ENCODE measurements around the gene DENND1C.
A peak's percentile ranks its signal among the peaks of the same experiment; 100 is the strongest.
"Not testable (repeated sequence)": the region's sequence is repeated elsewhere in the genome, so short reads cannot be mapped to it uniquely, and the experiment has no call there.

Gene DENND1C

GRCh38 chr19:6452223-6452614 is 29.4 kb downstream of the DENND1C start:
- DNase-seq, result no peak

DNA sequence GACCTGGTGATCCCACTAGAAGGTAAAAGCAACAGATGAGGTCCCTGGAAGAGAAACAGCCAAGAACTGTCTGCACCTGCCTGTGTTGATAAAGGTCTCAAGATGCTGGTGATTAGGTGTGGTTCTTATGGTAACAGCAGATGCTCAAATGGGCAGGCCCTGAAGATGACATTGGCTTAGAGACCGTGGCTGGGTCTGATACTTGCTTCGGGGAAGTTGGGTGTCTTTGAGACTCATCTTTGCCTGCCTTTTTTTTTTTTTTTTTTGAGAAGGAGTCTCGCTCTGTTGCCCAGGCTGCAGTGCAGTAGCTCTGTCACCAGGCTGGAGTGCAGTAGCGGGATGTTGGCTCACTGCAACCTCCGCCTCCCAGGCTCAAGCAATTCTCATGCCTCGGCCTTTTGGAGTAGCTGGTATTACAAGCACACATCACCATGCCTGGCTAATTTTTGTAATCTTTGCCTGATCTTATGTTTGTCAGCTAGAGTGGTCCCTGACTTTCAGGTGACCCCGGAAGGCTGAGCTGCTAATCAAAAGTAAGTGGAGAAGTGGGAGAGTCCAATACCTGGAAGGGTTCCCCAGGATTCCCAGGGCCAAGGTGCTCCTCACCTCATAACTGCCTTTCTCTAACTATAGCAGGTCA is 29.9 kb downstream of the DENND1C start:
- no peak for DNase-seq

GRCh38 chr19:6450166-6450565 is 31.4 kb downstream of the DENND1C start:
- DNase-seq, result no peak

DNA sequence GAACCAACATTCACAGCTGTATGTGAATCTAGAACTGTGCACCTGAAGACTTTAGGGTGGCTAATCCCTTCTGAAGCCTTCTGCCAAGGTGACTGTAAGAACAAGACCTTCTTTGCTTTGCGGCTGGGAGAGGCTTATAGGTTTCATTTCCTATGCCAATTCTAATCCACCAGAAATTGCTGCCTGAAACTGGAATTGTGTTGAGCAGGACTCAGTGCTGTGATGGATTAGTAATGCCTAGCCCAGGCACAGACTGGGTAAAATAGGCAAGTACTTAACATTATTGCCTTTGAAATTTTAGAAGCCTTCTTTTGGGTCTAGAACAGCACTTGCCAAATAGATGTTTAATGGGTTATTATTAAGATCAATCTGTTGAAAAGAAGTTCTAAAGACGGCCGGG is 33.5 kb downstream of the DENND1C start:
- DNase-seq, result no peak

- no peak for DNase-seq
Measured at GRCh38 chr19:6446452-6446851, 35.1 kb downstream of the DENND1C start.

GRCh38 chr19:6443986-6444385 is 37.6 kb downstream of the DENND1C start:
- DNase-seq, result no peak

DNA sequence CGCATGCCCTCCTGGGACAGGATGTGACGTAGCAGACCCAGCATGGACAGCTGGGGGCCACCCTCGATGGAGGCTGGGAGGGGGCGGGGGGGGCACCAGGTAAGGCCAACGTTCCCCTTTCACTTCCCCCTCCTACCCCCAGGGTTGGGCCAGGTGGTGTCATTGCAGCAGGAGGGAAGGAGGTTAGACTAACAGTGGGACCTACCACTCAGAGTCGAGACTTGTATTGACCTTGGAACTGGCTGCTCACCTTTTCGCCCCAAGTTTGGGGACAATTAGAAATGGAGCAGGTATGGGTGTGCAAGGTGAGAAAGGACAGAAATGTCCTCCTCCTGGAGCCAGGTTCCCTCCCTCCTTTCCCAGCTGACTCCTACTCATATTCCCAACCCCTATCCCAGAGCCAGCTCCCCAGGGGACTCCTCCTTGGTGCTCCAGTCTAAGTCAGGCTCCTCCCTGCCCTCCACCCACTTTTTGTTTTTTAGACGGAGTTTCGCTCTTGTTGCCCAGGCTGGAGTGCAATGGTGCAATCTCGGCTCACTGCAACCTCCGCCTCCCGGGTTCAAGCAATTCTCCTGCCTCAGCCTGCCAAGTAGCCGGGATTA is 39.4 kb downstream of the DENND1C start:
- DNase-seq, result no peak

GRCh38 chr19:6440905-6441304 is 40.7 kb downstream of the DENND1C start:
- no peak for DNase-seq

DNA sequence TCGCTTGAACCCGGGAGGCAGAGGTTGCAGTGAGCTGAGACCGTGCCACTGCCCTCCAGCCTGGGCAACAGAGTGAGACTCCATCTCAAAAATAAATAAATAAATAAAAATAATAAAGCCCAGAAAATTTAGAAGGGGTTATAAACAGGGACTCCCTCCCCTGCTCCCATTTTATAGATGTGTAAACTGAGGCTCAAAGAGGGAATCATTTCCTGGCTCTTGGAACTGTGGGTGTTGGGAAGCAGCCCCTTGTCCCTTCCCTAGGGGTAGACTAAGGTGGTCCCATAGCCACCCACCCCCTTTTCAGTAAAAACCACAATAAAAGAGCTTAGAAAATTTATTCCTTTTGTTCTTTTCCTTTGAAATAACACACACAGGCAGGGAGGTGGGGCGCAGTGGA is 41.8 kb downstream of the DENND1C start:
- no peak for DNase-seq

- no peak for DNase-seq
Measured at GRCh38 chr19:6433663-6434062, 47.9 kb downstream of the DENND1C start, which contains the start of gene SLC25A41. Gene SLC25A41 (minus strand): TSS chr19:6433763. CDS start chr19:6433693, 70 bp downstream.

GRCh38 chr19:6433165-6433564 is 48.4 kb downstream of the DENND1C start:
- DNase-seq, result no peak

DNA sequence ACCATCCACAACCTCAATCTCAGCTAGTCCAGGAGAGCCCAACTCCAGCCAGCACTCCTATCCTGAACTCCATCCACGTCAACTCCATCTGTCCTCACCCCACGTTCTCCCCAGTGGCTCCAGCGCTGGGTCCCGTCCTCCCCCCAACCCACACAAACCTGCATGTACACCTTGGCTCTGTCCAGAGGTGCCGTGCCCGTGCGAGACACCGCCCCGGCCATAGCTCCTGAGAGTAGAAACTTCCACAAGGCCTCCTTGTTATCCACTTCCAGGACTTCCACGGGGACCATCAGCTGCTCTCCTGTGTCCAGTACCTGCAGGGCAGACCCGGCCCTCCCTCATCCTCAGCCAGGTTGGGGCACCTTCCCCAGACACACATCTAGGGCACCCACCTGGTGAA is 49.7 kb downstream of the DENND1C start:
- no peak for DNase-seq

- no peak for DNase-seq
Measured at GRCh38 chr19:6429419-6430221, 52.0 kb downstream of the DENND1C start.

- DNase-seq, result not testable (repeated sequence)
Measured at GRCh38 chr19:6428692-6429418, 52.7 kb downstream of the DENND1C start.

DNA sequence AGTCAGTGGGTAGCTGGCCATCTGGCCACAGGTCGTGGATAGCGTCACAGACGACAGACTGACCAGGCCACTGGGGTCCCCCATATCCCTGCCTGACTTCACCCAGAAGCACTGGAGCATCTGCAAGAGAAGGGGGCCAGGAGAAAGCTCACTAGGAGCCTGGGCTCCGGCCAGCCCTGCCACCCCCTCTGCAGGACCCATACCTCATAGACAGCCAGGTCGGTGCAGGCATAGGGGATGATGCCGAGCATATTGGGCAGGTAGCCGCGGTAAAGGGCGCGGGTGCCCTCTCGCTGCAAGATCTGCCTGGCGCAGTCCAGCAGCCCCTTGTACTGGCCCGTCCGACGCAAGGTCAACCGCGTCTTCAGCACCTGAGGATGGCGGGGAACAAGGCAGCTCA is 54.5 kb downstream of the DENND1C start:
- DNase-seq, result no peak

GRCh38 chr19:6425732-6426620 is 55.6 kb downstream of the DENND1C start:
- no peak for DNase-seq

DNA sequence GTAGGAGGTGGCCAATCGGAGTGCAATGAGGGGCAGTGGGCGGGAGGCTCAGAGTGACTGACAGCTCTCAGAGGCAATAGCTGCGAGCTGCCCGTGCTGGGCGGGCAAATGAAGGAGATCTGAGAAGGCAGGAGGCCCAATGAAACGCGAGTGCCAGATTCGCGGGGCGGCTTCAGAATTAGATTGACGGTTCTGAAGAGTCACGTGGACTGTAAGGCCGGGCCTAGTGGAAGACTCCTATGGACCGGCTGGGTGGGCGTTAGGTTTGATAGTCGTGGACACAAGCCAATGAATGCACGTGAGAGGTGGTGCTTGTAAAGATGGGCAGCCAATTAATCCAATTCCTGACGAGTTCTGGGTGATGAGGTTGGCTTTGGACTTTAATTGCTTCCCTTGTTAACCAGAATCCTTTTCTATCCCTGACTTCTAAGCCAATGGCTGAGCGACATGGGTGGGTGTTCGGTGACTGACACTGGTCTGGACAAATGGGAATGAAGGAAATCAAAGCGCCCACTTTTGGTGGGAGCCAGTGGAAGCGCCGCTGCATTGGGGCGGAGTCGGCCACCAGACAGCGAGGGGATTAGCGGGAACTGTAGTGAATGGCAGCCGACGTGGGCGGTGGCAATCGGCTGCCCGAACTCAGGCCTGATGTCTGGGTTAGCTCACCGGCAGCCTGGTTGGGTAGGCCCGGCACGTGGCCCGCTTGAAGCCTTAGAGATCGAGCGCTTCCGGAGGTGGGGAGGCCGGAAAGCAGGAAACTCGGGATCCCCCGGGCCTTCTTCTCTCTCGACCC is 56.5 kb downstream of the DENND1C start:
- DNase-seq, result peak; percentile 100

- no peak for DNase-seq
Measured at GRCh38 chr19:6424195-6424938, 57.2 kb downstream of the DENND1C start, which contains the start of gene KHSRP. Gene KHSRP (minus strand): TSS chr19:6424811. CDS start chr19:6424701, 110 bp downstream.

DNA sequence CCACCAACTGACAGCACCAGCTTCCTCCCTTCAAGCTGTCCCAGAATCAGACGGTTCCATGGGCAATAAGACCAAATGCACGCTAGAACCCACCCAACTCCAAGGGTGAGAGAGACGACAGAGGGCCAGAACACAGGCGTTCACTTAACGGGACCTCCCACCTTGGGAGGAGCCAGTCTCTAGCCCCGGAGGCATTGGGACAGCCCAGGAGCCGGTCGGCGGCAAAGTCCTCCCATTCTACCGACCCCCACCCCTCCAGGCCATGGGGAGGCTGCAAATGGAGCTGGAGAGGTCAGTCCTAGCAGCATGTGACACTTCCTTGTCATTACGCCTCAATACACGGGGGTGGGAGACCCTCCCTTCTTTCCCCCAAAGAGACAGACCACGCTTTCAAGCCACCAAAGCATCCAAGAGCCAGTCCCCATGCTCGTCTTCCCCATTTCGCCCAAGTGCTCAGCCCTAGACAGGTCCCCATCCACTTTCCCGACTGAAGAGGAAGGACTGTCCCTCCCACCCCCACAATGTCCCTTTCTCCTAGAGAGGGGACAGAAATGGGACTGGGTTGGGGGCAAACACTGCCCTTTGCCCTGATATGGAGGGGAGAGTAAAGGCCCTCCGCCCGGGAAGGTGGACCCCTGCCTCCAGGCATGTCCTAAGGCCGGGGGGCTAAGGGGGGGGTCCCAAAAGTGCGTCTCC is 57.9 kb downstream of the DENND1C start:
- DNase-seq, result no peak
